Activated CD4-positive, alpha-beta T cell treated with anti-CD3 and anti-CD28 coated beads, Interleukin-2, Interleukin-4, amounts not matched to agents 100 ng/mL and 50 ng/mL, durations not matched to agents 16 hours and 8 hours (primary cell): ENCODE data around the gene ADAMTSL2.

ENCODE experiments used
- DNase-seq: peaks from one replicate; pipeline ENCODE4 v3.0.0-alpha.2; 2020; ENCODE audit warnings: low spot score

ADAMTSL2 gene

DNA sequence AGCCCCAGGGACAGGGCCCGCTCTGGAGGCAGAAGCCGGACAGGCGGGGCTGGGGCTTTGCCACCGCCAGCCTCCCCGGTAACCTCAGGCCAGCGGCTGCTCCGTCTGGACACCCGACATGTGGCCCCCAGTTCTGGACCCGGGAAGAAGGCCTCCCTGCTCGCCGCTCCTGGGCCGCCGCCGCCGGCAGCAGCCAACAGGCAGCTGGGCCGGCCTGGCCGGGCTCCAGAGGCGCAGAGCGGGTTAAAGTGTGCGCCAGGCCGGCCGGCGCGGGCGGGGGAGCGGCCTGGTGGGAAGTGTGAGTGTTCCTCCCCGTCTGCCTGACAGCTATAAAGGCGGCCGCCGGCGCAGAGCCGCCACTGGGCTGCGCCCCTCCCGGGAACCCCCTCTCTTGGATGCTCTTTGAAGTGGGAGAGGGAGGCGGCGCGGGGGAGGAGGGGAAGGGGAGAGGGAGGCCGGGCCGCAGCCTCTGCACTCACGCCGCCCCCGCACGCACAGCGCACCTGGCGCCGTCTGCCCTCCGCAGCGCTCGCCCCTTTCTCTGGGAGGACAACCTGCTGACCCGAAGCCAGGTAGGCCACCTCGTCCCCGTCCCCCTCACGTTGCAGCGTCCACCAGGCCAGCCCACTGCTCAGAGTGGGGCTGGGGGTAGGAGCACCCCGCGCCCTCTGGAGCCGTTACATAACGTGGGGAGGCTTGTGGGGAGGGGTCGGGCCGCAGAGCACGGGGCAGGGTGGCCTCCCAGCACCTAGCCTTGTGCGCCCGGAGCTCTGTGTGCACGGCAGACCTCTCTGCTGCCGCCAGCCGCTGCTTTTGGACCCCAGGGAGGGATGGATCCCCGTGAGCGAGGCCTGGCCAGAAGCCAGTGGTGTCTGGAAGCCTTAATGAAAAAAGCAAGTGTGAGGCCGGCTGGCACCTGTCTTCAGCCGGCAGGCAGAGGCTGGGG, at the start of gene ADAMTSL2:
TSS of gene ADAMTSL2 (plus strand) at position 359 of the 946 bp plus-strand sequence. CDS start 2,009 bp downstream, outside the sequence.
- DNase-seq: no peak

GRCh38 chr9:133485531-133486260, 48.8 kb upstream of the ADAMTSL2 start:
- DNase-seq: no peak

GRCh38 chr9:133487331-133487725, 47.2 kb upstream of the ADAMTSL2 start:
- no peak for DNase-seq

DNA sequence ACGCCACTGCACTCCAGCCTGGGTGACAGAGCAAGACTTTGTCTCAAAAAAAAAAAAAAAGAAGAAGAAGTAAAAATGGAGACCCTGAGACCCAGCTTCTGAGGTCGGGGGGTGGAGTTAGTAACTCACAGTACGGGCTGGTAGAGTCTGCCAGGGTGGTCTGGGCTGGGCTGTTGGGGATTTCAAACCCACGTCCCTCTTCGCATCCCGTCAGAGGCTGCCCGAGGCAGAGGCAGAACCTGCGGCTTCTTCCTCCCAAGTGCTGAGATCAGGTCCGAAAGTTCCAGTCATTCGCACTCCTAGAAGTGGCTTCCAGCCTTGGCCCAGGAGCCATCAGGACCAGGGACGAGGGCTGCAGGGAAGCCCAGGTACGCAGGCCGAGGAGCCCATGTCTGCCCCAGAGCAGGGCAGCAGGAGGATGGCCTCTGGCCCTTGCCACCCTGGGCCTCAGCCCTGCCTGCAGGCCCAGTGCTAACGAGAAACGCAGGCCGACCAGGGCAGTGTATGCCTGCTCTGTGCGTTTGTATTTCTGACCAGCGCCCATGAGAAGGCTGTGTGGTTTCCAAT, 45.7 kb upstream of the ADAMTSL2 start:
- DNase-seq: no peak

- DNase-seq: no peak
Measured at GRCh38 chr9:133489253-133490190, 45.0 kb upstream of the ADAMTSL2 start.

DNA sequence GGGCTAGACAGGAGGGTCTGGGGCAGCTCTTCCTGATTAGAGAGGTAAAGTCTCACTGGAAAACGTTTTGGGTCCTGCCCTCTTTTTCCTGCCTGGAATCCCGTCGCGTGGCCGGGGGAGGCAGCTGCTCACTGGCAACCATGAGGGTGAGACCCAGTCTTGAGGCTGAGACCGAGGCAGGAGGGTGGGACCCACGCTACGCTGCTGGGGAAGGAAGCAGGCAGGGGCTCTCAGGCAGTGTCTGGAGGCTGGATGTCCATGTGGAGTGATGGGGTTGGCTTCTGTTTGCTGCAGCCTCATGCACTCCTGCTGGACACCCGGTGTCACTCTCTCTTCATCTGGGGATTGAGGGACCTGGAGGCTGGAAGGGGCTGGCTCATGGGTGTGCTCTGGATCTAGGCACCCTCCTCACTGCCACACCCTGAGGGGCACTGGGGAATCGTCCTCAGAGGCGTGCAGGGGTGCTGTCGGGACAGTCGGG, 44.3 kb upstream of the ADAMTSL2 start:
- DNase-seq: no peak

GRCh38 chr9:133490865-133491655, 43.4 kb upstream of the ADAMTSL2 start:
- DNase-seq: no peak

DNA sequence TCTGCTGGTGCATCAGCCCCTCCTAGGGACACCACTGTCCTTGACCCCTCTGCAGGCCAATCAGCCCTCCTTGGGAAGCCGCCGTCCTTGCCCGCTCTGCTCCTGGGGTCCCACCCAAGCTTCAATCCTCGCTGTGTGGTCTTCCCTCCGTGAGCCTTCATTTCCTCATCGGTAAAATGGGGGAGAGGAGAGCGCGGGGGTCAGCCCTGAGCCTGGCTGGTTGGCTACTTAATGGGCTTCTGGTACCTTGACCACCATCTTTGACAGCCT, 42.9 kb upstream of the ADAMTSL2 start:
- no peak for DNase-seq

- no peak for DNase-seq
Measured at GRCh38 chr9:133492061-133493021, 42.2 kb upstream of the ADAMTSL2 start.

- no peak for DNase-seq
Measured at GRCh38 chr9:133493428-133493827, 41.1 kb upstream of the ADAMTSL2 start.

DNA sequence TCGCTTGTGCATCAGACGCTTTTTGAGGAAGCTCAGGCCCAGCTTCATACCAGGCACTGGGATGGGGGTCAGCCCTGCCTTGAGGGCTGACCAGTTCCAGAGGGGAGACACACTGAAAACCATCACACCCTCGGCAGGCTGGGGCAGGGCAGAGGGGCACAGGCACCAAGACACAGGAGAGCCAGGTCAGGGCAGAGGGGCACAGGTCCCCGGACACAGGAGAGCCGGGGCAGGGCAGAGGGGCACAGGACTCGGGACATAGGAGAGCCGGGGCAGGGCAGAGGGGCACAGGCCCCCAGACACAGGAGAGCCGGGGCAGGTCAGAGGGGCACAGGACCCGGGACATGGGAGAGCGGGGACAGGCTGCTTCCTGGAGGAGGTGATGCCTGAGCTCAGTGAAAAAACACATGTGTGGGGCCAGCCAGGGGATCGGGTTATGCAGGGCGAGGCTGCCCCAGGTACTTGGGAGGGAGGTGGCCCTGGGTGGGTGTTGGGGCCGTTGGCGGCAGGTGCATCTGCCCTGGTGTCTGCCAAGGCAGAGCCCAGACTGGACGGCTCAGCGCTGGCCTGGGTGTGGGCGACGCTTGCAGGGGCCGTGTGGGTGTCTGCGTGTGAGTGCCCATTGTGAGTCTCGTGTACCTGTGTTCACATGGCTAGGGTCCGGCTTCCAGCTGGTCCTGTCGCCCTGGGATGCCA, 40.5 kb upstream of the ADAMTSL2 start:
- DNase-seq: no peak

DNA sequence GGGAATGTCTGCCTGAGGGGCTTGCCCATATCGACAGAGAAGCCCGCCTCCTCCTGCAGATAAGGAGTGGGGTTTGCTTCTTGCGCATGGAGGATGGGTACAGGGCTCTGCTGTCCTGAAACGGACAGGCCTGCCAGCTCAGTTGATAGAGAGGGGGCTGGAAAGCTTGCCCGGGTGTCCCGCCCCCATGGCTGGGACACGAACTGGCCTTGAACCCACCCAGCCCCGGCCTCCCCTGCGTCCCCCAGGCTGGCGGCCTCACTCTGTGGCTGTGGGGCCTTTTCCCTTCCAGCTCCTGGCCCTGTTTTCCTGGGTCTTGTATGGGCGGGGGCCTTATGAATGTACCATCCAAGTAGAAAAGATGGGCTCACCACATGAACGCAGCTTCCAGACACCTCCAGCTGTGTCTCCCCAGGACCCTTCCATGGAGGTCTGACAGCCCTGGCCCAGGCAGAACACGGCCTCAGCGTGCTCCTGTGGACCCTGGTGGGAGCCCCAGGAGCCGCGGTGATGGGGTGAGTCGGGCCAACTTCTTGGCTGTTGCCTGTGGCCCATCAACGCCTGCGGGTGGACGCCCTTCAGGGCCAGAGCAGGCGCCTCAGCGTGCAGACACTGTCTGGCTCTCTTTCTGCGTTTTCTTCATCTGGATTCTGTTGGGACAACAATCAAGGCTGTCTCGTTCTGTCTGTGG, 39.7 kb upstream of the ADAMTSL2 start:
- no peak for DNase-seq

DNA sequence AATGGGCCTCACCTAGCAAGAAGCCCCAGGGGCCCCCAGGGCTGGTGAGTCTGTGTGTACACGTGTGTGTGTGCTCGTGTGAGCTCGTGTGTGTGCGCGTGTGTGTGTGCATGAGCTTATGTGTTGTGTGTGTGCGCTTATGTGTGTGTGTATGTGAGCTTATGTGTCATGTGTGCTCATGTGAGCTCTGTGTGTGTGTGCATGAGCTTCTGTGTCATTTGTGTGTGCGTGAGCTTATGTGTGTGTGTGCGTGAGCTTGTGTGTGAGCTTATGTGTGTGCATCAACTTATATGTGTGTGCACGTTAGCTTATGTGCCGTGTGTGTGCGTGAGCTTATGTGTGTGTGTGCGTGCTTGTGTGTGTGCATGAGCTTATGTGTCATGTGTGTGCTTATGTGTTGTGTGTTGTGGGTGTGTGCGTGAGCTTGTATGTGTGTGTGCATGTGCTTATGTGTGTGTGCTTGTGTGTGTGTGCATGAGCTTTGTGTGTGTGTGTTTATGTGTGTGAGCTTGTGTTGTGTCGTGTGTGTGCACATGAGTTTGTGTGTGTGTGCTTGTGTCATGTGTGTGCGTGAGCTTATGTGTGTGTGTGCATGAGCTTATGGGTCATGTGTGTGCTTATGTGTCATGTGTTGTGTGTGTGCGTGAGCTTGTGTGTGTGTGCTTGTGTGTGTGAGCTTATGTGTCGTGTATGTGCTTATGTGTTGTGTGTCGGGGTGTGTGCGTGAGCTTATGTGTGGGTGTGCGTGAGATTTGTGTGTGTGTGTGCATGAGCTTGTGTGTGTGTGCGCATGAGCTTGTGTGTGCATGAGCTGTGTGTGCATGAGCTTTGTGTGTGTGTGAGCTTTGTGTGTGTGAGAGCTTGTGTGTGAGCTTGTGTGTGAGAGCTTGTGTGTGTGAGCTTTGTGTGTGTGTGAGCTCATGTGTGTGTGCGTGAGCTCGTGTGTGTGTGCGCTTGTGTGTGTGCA, 38.9 kb upstream of the ADAMTSL2 start:
- no peak for DNase-seq

GRCh38 chr9:133496861-133497842, 37.4 kb upstream of the ADAMTSL2 start:
- DNase-seq: no peak

- DNase-seq: no peak
Measured at GRCh38 chr9:133499132-133499891, 35.2 kb upstream of the ADAMTSL2 start.
